NCI-H2196 (cell line): ENCODE data around the gene TMEM38A.
A peak's percentile ranks its signal among the peaks of the same experiment; 100 is the strongest.
"Not testable (repeated sequence)": the region's sequence is repeated elsewhere in the genome, so short reads cannot be mapped to it uniquely, and the experiment has no call there.

Source experiments
- DNase-seq: peaks from one replicate; lab custom pipeline; 2025; ENCODE audit not compliant: unreplicated experiment; lab: John Stamatoyannopoulos, UW

TMEM38A gene

DNA sequence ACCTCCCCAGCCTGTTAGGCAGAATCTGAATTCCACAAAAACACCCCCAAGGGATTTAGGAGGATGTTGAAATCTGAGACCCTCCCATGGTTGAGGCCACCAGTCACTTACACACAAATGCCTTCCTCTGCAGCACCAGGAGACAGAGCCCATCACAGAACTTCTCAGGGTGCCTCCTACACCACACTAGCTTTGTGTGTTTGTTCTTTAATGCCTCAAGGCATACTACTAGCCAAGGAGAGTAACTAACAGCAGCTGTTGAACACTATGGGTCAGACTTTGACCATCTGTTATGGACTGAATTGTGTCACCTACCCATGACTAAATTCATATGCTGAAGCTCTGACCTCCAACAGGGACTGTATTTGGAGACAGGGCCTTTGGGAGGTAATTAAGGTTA, 23.4 kb upstream of the TMEM38A start:
- no peak for DNase-seq

DNA sequence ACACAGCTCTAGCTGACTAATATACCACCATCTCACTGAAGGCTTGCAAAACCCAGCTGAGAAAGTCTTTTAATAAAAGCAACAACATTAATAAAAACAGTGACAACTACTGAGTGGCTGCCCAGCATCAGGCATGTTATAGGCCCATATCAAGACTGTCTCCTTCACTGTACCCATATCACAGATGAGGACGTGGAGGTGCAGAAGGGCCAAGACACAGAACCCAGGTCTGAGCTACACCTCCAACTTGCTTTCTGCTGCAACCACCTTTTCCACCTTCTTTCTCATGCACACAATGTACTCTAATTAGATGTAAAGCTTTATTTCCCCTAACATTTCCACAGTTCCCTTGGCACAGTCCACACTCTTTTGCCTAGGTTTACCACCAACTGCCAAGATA, 22.3 kb upstream of the TMEM38A start:
- no peak for DNase-seq

DNA sequence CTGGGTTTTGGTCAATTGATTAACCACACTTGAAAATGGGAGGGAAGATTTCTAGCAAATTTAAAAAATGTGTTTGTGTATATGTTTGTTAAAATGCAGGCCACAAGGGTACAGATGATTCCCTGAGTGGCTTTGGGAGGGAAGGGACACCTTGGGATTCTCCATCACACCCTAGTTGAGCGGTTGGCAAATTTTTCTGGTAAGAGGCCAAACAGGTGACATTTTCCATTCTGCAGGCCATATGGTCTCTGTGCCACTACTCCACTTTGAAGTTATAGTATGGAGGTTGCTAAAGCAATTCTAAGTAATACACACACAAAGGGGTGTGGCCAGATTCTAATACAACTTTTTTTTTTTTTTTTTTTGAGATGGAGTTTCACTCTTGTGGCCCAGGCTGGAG, 20.0 kb upstream of the TMEM38A start:
- no peak for DNase-seq

DNA sequence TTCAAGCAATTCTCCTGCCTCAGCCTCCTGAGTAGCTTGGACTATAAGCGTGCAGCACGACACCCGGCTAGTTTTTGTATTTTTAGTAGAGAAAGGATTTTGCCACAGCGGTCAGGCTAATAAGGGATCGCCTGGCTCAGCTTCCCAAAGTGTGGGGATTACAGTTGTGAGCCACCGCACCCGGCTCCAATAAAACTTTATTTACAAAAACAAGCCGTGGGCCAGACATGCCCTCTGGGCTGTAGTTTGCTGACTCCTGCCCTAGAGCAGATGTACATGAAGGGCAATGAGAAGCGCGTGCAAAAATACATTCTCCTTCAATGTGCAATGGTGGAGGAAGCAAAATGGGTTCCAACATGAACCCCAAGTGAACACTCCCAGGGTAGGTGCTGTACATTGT, 19.2 kb upstream of the TMEM38A start:
- no peak for DNase-seq

- DNase-seq: no peak
These were observed 15.8 kb upstream of the TMEM38A start for GRCh38 chr19:16645140-16645539.

GRCh38 chr19:16649734-16650133, 11.2 kb upstream of the TMEM38A start:
- peak; percentile 19 for DNase-seq

- no peak for DNase-seq
These were observed 10.1 kb upstream of the TMEM38A start for GRCh38 chr19:16650821-16651220.

DNA sequence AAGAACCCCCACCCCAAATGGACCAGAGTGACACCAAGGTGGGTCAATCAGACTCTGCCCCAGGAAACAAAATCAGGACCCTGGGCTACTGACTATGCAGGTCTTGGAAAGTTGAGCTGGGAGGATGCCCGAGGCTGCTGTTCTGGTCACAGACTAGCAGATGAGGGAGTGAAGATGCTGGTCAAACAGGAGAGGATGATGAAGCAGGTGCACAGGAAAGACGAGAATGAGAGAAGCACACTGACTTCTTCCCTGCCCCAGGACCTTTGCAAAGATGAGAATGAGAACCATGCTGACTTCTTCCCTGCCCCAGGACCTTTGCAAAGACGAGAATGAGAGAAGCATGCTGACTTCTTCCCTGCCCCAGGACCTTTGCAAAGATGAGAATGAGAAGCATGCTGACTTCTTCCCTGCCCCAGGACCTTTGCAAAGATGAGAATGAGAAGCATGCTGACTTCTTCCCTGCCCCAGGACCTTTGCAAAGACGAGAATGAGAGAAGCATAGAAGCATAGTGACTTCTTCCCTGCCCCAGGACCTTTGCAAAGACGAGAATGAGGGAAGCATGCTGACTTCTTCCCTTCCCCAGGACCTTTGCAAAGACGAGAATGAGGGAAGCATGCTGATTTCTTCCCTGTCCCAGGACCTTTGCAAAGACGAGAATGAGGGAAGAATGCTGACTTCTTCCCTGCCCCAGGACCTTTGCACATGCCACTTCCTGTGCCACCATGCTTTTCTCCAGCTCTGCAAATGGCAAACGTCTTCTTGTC, 9.3 kb upstream of the TMEM38A start:
- DNase-seq: not testable (repeated sequence)

GRCh38 chr19:16652854-16653253, 8.1 kb upstream of the TMEM38A start:
- no peak for DNase-seq

GRCh38 chr19:16654140-16654539, 6.8 kb upstream of the TMEM38A start:
- DNase-seq: peak; percentile 18

- DNase-seq: no peak
These were observed 6.3 kb upstream of the TMEM38A start for GRCh38 chr19:16654627-16655026.

DNA sequence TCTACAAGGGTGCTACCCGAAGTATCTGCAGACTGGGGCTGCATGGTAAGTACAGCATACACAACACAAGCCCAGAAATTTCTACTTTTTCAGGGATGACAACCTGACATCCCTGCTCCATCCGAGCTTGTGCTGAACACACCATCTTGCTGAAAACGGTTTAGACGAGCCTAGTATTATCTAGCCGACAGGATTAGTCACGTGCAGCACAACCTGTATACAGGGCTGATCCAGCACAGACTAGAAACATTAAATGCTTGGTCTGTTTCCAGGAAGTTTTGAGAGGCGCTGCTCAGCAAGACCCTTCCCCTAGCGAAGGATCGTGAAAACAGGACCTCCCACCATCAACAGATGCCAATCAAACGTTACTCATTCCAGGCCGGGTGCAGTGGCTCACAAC, 5.2 kb upstream of the TMEM38A start:
- no peak for DNase-seq

- DNase-seq: no peak
These were observed 3.6 kb upstream of the TMEM38A start for GRCh38 chr19:16657384-16657783.

- DNase-seq: no peak
These were observed 1.5 kb upstream of the TMEM38A start for GRCh38 chr19:16659464-16659831.

DNA sequence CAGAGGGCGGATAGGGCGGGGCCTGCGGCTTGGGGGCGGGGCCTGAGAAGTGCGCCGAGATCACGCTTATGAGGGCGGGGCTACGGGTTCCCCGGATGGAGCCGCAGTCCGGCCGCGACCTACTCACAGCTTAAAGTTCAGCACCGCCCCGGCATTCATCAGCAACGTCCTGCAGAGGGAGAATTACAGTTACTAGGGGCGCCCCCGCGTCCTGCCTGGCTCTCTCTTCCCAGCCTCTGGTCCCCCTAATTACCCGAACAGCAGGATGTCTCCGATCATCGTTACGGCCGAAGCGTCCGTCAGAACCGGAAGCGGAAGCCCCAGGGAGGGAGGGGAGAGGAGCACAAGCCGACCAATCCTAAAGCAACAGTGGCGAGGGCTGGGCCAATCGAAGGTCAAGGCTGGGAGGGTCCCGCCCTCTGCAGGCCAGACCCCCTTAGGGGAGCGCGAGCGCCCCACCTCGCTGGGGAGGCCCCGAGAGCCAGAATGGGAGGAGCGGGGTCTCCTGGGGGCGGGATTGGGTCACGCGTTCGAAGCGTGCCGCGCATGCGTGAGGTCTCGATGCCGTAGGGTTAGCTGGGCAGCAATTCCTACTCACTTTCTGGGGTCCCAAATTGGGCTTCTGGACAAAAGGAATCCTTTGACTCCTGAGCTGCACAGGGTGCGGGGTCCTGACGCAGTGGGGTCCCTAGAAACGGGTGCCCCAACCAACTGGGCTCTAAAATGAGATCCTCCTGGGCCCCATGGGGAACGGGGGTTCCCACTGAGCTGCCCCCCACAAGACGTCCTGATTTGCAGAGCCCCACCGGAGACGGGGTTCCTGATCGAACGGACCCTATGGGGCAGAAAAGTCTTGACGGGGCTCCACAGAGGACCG, 869 bp upstream of the TMEM38A start, which contains the start of gene SMIM7:
Gene SMIM7 (minus strand): TSS at position 313 of the 877 bp plus-strand sequence. CDS start 34 bp downstream, at position 279.
- DNase-seq: peak; percentile 98

- no peak for DNase-seq
These were observed 618 bp downstream of the TMEM38A start for GRCh38 chr19:16661480-16662034.

DNA sequence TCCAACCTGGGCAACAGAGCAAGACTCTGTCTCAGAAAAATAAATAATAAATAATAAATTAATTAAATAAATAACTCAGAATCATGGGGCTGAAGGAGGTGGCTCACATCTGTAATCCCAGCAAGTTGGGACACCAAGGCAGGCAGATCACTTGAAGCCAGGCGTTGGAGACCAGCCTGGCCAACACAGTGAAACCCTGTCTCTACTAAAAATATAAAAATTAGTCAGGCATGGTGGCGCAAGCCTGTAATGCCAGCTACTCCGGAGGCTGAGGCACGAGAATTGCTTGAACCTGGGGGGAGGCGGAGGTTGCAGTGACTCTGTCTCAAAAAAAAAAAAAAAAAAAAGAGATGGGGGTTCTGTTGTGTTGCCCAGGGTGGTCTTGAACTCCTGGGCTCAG, 7.2 kb downstream of the TMEM38A start:
- DNase-seq: no peak

GRCh38 chr19:16668702-16669101, 7.8 kb downstream of the TMEM38A start:
- not testable (repeated sequence) for DNase-seq

- no peak for DNase-seq
These were observed 9.4 kb downstream of the TMEM38A start for GRCh38 chr19:16670291-16670690.

DNA sequence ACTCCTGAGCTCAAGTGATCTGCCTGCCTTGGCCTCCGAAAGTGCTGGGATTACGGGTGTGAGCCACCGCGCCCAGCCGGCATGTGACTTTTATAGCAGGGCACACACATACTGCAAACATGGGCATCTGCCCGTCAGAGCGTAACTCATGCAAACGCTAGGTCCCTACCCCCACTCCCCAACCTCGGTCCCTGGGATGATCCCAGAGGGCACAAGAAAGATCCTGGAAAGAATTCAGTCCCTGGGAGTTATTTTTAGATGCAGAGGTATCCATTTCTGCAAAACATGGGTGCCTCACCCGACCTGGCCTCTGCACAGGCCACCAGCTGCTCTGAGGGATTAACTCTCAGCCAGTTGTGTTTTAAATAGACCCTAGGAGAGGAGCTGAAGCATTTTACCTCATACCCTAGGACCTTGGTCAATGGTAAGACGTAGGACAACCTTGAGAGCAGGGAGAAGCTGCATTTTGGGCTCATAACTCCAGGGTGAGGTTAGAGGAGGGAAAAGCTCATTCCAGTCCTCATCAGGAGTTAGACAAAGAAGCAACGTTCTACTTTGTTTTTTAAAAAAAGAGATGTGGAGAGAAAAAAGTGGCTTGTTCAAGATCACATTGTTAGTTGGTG, 10.8 kb downstream of the TMEM38A start:
- DNase-seq: no peak

DNA sequence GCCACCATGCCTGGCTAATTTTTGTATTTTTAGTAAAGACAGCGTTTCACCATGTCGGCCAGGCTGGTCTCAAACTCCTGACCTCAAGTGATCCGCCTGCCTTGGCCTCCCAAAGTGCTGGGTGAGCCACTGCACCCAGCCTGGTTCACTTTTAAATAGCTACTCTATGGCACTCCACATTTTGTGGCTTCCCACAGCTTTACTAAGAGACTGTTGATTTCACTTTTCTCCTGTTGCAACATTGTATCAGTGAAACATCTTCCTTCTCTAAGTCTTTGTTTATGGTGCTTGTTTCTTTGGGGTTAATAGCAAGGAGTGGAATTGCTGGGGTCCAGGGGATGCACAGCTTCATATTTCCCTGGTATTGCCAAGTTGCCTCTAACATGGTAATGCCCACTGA, 12.3 kb downstream of the TMEM38A start:
- DNase-seq: no peak
